NCI-H1930 (cell line): ENCODE measurements around the gene RBM7.

Source experiments
- DNase-seq, 2 experiments: peaks; one replicate each; lab custom pipeline; 2025; lab: John Stamatoyannopoulos, UW

The RBM7 gene

DNA sequence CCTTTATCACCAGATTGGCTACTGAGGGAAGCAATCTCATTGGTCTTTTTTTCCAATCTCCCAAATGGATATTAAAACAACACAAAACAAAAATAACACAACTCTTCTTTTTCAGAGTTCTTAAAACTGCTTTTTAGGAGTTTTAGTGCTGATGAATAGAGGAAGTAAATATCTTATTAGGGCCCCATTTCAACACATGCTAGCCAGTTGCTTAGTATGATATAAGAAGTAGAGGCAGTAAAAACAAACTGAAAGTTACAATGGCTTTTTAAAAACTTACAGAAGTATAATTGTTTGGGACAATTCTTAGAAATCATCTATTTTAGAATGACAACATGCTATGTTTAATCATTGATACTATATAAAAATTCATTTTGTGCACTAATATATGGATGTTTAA, 3.5 kb upstream of the RBM7 start:
- no peak for DNase-seq

DNA sequence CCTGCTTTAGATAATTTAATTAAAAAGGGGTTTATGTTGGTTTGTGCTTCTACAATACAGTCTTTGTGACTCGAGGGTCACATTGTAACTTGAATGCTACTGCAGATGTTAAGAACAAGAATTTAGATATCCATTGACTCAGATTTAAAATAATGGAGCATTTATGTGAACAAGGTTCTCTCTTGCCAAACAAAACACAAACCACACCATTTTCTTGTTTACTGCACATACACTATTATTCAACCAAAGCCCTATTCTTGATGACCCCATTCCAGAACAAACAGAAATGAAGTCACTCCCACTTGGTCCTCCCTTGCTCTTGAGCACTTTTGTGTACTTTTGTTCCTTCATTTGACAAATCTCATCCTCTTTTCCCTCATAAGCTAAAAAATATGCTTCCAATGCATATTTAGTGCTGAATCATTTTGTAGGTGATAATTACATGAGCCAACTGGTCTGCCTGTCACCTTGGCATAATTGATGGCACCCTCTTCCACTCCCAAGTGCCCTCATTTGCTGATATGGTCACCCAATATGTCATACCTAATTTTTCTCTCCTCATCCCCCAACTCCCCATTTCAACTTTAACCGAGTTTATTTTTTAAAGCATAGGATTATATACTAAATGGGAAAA, 3.0 kb upstream of the RBM7 start:
- DNase-seq: peak in 1 of 2 experiments; percentile 6

DNA sequence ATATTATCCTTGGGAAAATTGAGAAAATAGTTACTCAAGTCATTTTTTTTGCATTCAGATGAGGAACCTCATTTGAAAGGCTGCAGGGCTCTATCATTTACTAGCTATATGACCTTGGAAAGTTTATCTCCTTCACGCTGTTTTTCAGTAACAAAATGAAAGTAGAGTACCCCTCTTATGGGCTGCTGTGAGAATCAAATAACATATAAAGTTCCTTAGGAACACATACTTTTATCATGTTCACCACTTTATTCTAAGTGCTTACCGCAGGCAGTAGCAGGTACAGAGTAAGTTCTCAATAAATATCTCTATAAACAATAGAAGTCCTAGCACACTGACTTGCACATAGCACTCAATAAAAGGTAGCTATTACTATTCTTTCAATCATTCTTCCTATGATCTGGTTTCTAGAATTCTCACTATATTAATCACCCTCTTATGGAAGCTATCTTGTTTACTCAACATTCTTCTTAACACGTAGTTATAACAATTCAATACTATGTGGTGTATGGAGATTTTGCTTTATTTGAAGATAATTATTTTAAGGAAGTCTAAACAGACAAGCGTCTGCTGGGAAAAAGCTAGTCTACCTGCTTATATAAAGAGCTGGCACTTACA, 2.1 kb upstream of the RBM7 start:
- no peak for DNase-seq

DNA sequence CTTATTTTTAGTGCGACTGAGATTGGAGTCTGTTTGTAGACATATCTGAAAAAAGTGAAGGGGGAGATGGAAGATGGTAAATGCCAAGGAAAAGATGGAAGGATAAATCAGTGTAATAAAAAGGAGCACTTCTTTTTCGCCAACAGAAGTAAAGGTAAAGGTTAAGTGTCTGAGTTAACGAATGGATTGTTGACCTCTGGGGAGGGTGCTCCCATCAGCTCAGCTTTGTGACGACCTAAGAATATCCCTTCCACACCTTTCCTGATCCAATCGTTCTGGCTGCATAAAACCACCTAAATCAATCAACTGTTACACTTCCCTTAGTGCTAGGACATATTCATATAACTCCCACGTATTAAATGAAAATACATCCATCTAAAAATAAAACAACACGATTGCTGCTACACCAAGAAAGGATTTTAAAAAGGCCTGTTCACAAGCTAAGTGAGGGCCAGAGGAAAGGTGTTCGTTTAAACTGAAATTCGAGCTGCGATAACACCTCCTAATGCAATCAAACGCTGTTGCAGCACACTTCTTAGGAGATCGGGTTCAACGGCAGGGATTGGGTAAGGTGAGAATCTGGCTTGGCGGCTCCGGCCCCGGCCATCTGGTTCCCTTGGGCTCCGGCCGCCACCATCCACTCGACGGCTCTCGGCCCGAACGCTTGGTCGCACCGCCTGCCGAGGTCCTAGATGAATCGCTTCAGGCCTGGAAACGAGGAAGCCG, 813 bp upstream of the RBM7 start:
- peak; percentile 26 to 49 for DNase-seq

DNA sequence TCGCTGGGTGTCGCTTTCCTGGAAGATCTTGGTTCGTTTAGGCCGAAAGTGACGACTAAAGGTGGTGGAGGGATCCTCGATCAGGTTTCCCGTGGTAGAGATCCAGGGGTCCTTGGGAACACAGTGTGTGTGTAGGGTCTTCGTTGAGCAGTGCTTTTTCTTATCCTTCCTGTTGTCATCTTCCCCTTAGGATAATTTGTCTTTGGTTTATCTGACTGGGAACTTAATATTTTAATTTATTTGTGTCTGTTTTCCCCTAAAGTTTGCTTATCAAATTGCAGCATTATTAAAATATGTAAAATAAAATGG, 403 bp downstream of the RBM7 start:
- peak; percentile 22 to 50 for DNase-seq

DNA sequence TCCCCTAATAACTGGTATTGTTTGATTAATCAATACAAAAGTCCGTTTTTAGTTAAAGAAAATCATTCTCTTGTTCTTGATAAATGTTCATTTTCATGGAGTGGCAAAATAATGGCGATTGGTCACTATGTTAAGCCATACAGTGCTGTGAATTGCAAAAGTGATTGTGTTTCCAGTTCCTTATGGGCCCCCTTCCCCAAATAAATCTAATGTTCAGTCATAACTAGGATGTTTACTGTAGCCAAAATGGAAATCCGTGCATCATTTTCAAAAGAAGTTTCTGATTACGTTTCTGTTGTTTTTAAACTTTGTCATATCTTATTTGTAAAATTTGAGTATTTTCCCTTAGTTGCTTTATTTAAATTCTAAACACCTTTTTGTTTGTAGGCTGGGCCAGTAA, 845 bp downstream of the RBM7 start:
- no peak for DNase-seq

DNA sequence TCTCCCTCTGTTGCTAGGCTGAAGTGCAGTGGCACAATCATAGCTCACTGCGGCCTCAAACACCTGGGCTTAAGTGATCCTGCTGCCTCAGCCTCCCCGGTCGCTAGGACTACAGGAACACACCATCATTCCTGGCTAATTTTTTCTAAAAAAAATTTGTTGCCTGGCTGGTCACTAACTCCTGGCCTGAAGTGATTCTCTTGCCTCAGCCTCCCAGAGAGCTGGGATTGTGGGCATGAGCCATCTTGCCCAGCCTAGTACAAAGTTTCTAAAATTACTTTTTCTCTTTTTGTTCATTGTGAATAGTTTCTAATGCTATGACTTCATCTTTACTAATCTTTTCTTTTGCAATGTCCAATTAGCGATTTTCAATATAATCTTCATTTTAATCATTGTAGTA, 12.5 kb downstream of the RBM7 start:
- no peak for DNase-seq

DNA sequence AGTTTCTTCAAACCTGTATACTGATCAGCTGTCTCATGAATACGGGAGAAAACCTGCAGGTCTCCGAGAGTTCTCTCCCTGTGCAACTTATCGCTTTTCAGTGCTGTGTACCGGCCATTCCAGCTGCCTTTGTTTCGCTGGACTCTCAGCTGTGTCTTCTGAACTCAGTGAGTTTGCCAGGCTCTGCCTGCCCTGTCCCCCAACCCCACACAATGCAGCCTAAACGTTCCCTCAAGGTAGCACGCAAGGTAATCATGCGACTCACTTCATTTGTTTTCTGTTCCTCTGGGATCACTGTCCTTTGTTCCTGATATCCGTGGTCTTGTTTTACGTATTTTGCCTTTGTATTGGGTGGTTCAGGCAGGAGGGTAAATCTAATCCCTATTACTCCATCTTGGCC, 13.5 kb downstream of the RBM7 start:
- no peak for DNase-seq

DNA sequence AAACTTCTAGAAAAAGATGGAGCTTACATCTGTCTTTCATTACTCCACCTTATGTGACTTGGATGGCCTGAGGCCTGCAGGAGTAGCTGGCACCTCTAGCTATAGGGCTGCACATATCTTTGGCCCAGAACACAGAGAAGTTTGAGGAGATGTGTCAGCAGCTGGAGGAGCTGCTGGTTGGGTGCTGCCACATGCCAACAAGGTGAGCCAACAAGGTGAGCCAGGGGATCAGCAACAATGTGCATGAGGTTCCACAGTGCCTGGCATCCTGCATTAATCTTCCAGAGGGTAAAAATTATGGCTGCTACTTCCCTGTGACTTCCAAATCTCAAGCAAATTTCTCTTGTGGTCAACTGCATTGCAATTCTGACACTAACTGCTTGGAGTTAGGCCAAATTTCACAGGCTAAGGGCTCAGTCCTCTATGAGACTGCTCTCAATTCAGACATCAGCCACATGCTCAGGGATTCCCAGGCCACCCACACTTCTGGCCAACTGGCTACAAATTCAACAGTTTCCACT, 16.0 kb downstream of the RBM7 start:
- DNase-seq: no peak

DNA sequence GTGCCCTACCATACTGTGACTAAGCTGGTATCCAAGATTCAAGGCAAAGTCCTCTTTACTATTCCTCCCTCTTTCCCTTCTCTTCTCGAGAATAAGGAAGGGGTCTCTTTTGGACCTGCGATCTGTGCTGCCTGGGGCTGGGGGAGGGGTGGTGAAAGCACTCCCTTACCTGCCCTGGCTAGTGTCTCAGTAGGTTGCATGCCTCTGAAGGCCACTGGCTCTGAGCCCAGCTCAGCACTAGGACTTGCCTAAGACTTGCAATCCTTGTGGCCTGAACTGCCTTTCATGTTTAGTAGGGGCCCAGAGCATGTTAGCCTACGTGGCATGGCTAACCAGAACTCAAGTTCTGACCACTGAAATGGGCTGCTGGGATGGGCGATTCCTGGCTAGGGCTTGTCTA, 25.8 kb downstream of the RBM7 start:
- DNase-seq: no peak

DNA sequence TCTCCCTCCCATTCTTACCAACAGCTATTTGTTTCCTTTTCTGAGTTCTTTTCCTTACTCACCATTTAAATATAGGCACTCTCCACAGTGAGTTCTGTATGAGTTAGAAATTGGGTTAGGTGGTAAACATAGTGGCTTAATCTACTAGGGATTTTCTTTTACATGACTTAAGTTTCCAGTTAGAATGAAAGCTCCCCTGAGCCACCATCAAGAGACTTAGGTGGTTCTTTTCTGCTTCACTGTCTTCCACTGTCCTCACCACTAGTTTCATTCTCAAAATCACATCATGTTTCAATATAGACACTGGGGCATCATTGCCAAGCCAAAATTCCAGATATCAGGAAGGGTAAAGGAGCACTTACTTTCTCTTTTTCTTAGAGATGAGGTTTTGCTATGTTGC, 29.8 kb downstream of the RBM7 start:
- DNase-seq: no peak

DNA sequence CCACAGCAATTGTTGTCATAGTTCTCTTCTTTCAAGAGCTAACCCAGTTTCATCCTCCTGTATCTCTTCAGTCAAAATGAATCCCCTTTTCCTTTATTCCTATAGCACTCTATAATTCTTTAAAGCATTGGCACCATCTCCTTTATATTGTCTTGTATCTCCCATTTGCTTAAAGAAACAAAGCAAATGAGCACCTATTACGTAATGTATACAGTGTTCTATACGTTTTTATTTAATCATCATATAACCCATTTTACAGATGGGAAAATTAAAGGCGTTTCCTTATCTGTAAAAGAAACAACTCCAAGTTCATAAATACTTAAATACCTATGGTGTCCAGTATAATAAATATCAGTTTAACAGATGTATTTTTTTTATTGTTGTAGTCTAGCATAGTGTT, 32.4 kb downstream of the RBM7 start:
- no peak for DNase-seq

DNA sequence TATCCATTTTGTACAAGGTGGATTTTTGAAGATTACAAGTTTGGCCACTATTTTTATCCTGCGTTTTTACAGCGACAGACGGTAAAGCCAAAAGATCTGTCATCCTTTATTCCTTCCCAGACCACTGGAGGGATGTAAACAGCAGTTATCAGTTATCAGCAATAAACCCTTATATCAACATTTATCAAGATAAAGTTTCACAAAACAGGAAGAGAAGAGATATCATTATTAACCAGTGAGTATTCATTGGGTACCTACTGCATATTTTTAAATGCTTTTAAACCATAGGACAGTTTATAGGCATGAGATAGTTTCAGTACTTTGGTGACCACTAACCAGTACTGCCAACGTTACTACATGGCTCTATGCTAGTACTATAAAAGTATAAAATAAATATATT, 32.9 kb downstream of the RBM7 start:
- no peak for DNase-seq

DNA sequence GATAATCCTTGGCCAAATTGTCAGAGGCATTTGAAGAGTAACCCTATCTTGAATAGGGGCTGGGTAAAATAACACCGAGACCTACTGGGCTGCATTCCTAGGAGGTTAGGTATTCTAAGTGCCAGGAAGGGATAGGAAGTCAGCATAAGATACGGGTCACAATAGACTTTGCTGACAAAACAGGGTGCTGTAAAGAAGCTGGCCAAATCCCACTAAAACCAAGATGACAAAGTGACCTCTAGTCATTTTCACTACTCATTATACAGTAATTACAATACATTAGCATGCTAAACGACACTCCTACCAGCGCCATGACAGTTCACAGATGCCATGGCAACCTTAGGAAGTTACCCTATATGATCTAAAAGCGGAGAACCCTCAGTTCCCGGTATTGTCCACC, 37.8 kb downstream of the RBM7 start:
- no peak for DNase-seq

DNA sequence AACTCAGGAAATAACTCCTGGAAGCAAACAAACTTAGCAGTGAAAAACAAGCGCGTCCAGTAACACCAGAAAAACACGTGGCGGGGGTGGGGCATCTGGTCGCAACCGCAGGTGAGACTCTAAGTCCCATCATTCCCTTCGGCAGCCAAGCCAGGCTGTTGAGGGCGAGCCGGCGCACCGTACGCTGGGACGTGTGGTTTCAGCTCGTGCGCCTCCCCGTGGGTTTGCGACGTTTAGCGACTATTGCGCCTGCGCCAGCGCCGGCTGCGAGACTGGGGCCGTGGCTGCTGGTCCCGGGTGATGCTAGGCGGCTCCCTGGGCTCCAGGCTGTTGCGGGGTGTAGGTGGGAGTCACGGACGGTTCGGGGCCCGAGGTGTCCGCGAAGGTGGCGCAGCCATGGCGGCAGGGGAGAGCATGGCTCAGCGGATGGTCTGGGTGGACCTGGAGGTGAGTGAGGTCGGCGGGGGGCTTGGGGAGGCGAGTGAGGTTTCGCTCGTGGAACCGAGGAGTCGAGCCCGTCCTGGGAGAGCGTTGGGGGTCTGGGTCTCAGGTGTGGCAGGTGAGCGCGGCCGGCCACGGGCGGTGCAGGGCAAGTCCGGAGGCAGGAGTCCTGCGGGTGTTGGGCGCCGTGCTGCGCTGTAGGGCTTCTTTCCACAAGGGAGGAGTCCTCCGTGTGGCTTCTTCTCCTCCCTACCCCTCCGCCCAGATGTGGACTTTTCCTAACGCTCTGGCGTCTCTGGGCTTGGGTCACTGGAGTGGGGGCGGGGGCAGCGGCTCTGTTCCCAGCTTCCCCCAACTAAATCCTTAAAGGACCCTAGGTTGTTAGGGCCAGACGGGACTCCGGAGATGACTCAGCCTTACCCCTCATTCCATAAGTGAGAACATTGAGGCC, 39.0 kb downstream of the RBM7 start, which contains the start of gene REXO2:
Gene REXO2 (plus strand): TSS at position 239 of the 892 bp plus-strand sequence. CDS start 62 bp downstream, at position 301.
- peak; percentile 89 to 91 for DNase-seq

DNA sequence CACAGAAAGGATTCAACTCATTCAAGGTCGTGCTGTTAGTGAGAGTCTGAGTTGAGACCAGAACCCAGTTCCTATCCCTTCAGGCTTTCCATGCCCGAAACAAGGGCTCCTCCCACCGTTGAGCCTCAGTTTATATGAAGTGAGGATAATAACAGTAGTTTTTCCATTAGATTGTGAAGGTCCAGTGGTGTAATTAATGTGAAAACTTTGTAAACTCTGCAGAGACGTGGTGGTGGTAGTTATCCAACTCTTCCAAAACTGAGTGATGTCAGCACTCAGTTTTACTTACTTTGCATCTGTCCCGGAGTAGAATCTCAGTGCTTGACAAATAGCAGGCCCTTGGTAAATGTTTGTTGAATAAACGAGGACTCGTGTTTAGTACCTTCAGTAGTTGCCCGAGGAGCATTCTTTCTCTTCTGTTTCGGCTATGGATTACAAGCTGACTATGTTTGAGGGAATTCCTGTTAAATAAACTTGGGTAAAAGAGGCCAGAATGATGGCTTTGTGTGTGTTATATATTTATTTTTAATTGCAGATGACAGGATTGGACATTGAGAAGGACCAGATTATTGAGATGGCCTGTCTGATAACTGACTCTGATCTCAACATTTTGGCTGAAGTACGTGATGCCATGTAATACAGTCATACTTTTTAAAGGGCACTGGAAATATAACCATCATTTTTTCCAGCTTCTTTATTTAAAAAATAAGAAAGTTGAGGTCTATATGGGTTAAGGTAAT, 39.8 kb downstream of the RBM7 start:
- no peak for DNase-seq

DNA sequence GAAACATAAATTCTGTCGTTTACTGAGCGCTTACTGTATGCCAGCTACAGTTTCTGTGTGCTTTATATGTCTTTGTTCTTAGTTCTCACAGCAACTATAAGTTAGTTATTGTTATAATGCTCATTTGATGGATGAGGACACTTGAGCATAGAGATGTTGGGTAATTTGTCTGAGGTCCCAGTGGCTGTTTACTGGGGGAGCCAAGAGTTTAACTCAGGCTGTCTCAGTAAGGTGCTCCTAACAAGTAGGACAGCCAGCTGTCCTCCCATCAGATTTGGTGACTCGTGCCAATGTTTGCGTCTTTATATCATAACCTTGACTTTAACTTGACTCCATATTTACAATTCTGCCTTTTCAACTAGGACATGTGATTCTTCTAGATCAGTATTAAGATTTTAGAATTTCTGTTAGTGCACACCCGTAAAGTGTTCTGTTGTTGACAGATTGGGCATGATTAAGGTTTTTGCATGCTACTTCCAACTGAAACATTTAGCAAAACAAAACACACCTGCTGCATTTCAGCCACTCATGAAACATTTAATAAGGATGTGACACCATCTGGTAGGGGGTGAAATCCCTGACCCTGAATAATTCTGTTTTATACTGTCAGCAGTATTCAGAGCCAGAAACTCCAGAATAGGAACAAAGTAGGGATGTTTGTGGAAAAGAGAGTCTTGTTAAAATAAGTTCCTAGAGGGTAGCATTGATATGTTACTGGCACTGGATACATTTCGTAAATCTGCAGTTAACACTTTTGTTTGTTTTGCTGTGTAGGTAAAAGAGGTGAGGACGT, 40.7 kb downstream of the RBM7 start:
- DNase-seq: no peak

DNA sequence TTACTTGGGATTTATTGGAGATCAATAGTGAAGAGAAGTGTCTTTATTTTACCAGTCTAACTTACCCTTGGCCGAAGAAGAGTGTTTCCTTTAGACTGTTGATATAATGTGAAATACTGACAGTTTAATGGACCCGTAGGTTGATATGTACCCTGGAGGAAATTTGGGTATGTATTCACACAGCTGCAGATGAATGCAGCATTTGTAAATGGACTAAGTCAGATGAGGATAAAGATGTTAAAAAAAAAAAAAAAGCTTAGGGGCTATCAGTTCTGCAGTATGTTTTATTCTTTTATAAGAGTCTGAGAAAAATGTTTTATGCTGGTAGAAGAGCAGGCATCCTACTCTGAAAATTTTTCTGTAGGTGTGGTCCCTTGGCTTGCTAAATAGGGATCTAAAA, 41.5 kb downstream of the RBM7 start:
- DNase-seq: no peak

DNA sequence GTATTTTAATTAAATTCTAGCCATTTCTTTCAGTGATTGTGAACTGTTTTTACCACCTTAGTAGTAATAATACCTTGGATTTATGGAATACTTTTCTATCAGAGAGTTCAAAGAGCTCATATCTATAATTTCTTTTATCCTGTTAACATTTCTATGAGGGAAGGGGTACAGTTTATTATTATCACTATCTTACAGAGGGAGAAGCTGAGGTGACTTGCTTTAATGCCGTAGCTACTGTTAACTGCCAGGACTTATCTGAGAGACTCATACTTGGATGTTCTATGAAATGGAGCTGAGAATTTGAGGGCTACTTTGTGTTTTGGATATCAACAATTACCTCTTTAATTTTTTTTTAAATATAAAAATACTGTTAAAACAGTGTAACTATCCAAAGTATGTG, 42.1 kb downstream of the RBM7 start:
- DNase-seq: no peak

DNA sequence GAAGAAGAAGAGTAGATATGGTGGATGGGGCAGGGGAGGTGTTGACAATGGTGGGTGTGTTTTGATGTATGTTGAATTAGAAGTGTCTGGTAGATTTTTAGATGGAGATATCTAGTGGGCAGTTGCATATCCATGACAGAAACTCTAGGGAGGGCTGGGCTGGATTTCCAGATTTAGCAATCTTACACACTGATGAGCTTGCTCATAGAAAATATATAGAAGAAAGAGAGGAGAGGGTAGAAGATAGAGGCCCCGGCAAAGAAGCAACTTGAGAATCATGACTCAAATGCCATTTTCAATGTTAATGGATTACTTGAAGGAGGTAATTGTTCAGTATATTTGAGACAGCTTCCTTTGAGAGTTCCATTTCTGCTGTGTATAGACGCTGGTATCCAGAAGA, 47.0 kb downstream of the RBM7 start:
- no peak for DNase-seq

DNA sequence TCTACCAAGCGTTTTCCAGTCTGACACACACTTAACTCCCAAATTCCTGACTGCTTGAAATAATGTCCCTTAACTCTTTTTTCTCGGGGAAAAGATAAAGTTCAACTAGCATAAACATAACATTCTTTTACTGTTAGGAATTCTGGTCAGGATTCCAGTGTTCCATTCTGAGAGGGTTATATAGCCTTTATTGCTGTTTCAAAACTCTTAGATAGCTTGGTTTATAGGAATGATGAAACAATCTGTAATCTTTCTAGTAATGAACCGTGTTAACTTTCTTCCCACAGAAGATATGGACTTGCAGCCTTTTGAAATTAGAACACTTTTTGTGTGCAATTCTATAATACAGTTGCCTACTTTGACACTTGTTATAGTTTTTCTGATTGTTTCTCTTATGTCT, 47.4 kb downstream of the RBM7 start:
- no peak for DNase-seq
